CD4-positive, alpha-beta T cell (primary cell): ENCODE data around the gene FGR. TPM values are rescaled to one million over a fixed set of nuclear protein-coding genes. Genes with fewer than 3 reads are reported as not detected.

Experiments
- ATAC-seq: fragments of 200-7000 bp; cut with Tn5 transposase; one replicate; pipeline ENCODE4 v1.10.0; 2022; ENCODE audit warnings: mild to moderate bottlenecking; ENCODE audit not compliant: poor library complexity
- CTCF ChIA-PET: fragments of 350-600 bp; sonication (Branson Sonifier 250); formaldehyde crosslinking; loops from one replicate; lab custom pipeline; 2021; ENCODE audit warnings: antibody characterized with exemption, inconsistent platforms; lab: Charles Lee
- POLR2A ChIA-PET: fragments of 350-600 bp; sonication (Branson Sonifier 250); formaldehyde crosslinking; loops from one replicate; lab custom pipeline; 2021; ENCODE audit warnings: antibody characterized with exemption, inconsistent platforms; lab: Charles Lee
- DNase-seq, 14 experiments: peaks; one replicate each; pipeline ENCODE4 v3.0.0-alpha.2; 2013 to 2020; ENCODE audit warnings: mixed read lengths in 2 of 14
- H3K27ac ChIP-seq, 2 donors: one replicate each; pipeline versions ENCODE4 v1.5.1 to v1.7.0; 2013; ENCODE audit warnings: low read length in 2 of 2, low read depth in 1 of 2, mild to moderate bottlenecking in 1 of 2
- H3K27me3 ChIP-seq, 2 experiments: 1 replicate in 1 of 2; 2 replicates in 1 of 2; pipeline versions ENCODE4 v1.6.1 to v1.7.0; 2013; ENCODE audit warnings: low read length in 2 of 2, control low read depth in 1 of 2, mild to moderate bottlenecking in 1 of 2, moderate library complexity in 1 of 2; ENCODE audit not compliant: insufficient read depth in 2 of 2, control insufficient read depth in 1 of 2
- H3K36me3 ChIP-seq: one replicate; pipeline ENCODE4 v1.6.1; 2013; ENCODE audit warnings: low read length, control low read depth; ENCODE audit not compliant: insufficient read depth
- H3K4me1 ChIP-seq: one replicate; pipeline ENCODE4 v1.6.1; 2013; ENCODE audit warnings: low read length, control low read depth; ENCODE audit not compliant: insufficient read depth
- H3K4me3 ChIP-seq: one replicate; pipeline ENCODE4 v1.5.1; 2013; ENCODE audit warnings: mild to moderate bottlenecking, low read length, moderate library complexity
- H3K9me3 ChIP-seq, 2 experiments: 1 replicate in 1 of 2; 2 replicates in 1 of 2; pipeline versions ENCODE4 v1.6.1 to v1.7.0; 2013; ENCODE audit warnings: low read length in 2 of 2, mild to moderate bottlenecking in 2 of 2, control low read depth in 1 of 2, moderate library complexity in 1 of 2; ENCODE audit not compliant: control insufficient read depth in 1 of 2, insufficient read depth in 1 of 2
- H3K27ac Mint-ChIP-seq: one replicate; pipeline ENCODE4 v1.8.0; 2020; ENCODE audit warnings: mixed read lengths
- H3K27me3 Mint-ChIP-seq: one replicate; pipeline ENCODE4 v1.8.0; 2021; ENCODE audit warnings: mixed read lengths
- H3K36me3 Mint-ChIP-seq: one replicate; pipeline ENCODE4 v1.8.0; 2021; ENCODE audit warnings: low read depth, mixed read lengths
- H3K4me1 Mint-ChIP-seq: one replicate; pipeline ENCODE4 v1.8.0; 2021; ENCODE audit warnings: low read depth, mixed read lengths
- H3K4me3 Mint-ChIP-seq: one replicate; pipeline ENCODE4 v1.8.0; 2020; ENCODE audit warnings: mild to moderate bottlenecking, mixed read lengths
- H3K9me3 Mint-ChIP-seq: one replicate; pipeline ENCODE4 v1.8.0; 2020; ENCODE audit warnings: mixed read lengths
- intact Hi-C, 2 experiments: fragments of 100-400 bp; cut with DNase I in 1 of 2; cut with micrococcal nuclease in 1 of 2; formaldehyde crosslinking; loops; one replicate each; pipeline versions ENCODE4 v1.15.1 to v1.9.0; 2023 to 2025; cut with DNase I, micrococcal nuclease
- total RNA-seq, 174 experiments: library from RNA in 2 of 174; stranded (reverse) in 2 of 174; gene quantifications; one replicate each; pipeline ENCODE4 v1.2.3 and lab custom pipeline; 2021 to 2026
- TF ChIP-seq, protein P1 (sequence below): fragments of 200-600 bp; IDR thresholded peaks from one replicate; pipeline ENCODE4 v1.8.0; 2022; ENCODE audit warnings: antibody characterized with exemption, mild to moderate bottlenecking

The FGR gene
- total RNA-seq, 2 experiments from 2014 or later: 3.0 to 3.2 TPM

DNA sequence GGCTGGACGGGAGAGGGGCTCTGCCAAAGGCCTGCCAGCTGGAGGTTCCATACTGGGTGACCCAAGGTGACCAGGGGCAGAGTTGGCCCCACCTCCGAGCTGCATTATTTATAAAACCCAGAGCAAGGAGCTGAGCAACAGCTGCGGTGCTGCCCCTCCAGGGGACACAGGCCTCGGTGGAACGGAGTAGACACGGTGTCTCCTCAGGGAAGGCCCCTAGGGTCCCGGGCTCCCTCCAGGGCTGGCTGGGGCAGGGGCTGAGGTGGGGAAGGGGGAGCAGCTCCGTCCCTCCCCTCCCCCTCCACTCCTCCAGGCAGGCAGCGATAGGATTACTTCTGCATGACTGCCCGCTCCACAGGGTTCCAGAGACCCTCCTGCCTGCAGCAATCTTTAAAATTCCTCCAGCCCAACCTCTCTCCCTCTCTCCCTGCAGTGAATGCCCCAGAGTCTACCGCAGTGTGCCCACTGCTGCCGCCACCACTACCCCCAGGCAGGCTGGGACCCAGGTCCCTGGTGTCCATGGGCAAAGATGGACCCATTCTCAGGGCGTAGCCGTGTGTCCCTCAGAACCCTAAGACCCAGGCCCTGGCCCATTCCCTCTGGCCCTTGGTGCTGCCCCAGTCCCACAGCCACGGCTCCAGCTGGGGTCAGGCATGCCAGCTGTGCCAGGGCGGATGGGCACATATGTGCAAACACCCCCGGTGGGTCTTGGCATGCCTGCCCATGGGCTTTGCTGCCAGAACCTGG, 41.9 kb downstream of the FGR start:
- ATAC-seq: no peak
- H3K4me3 ChIP-seq: no peak overlapping the region
- H3K4me1 ChIP-seq: peaks cover 44% of the 10 kb centered on the region
- POLR2A ChIA-PET: no interaction called here
- H3K27me3 ChIP-seq: no peaks in the 10 kb centered on the region
- H3K27me3 Mint-ChIP-seq: no peaks in the 10 kb centered on the region
- no peaks in the 10 kb centered on the region for H3K9me3 Mint-ChIP-seq
- intact Hi-C loops: no loop called here
- no peaks in the 10 kb centered on the region for H3K4me1 Mint-ChIP-seq
- H3K36me3 ChIP-seq: peaks cover 13% of the 10 kb centered on the region
- DNase-seq: no peak
- H3K27ac Mint-ChIP-seq: no peak overlapping the region
- TF ChIP-seq, protein P1, sequence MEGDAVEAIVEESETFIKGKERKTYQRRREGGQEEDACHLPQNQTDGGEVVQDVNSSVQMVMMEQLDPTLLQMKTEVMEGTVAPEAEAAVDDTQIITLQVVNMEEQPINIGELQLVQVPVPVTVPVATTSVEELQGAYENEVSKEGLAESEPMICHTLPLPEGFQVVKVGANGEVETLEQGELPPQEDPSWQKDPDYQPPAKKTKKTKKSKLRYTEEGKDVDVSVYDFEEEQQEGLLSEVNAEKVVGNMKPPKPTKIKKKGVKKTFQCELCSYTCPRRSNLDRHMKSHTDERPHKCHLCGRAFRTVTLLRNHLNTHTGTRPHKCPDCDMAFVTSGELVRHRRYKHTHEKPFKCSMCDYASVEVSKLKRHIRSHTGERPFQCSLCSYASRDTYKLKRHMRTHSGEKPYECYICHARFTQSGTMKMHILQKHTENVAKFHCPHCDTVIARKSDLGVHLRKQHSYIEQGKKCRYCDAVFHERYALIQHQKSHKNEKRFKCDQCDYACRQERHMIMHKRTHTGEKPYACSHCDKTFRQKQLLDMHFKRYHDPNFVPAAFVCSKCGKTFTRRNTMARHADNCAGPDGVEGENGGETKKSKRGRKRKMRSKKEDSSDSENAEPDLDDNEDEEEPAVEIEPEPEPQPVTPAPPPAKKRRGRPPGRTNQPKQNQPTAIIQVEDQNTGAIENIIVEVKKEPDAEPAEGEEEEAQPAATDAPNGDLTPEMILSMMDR: no peak
- peaks cover 3% of the 10 kb centered on the region for H3K36me3 Mint-ChIP-seq
- H3K4me3 Mint-ChIP-seq: no peak overlapping the region
- CTCF ChIA-PET: interaction anchor here (1.2 kb wide), 1 partner anchor 24 kb away, joined by 3 read pairs; no protein-coding TSS in a partner anchor
- H3K9me3 ChIP-seq: no peaks in the 10 kb centered on the region
- H3K27ac ChIP-seq: no peak overlapping the region

DNA sequence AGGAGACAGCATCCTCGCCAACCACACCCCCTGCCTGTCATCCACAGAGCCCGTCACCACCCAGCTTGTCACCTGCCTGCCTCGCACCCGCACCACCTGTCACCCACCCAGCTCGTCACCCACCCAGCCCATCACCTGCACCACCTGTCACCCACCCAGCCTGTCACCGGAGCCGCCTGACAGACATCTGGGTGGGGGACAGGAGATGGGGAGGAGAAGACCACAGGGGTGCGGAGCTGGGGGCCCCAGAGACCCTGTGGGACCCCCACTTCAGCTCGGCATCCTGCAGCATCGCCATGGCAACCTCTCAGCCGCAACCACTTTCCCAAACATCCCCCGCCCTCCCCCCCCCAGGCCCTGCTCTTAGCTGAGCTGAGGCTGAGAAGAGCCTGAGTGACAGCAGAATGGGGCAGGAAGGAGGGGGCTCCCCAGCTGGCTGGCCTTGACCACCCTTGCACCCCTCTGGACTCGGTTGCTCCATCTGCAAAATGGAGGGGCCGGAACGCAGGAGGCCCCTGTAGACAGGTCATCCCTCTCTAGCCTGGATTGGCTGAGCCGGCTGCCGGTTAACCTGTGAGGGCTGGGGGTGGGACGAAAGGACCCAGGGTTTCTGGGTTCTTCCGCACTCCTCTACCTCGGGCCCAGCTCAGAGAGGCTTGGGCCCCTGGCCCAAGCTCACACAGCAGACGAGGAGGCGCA, 42.6 kb downstream of the FGR start:
- peaks cover 3% of the 10 kb centered on the region for H3K36me3 Mint-ChIP-seq
- H3K4me1 Mint-ChIP-seq: no peaks in the 10 kb centered on the region
- Histone ChIP-seq H3K27ac (no peak overlapping the region), H3K4me3 (no peak overlapping the region), H3K4me1 (peaks cover 37% of the 10 kb centered on the region), H3K9me3 (no peaks in the 10 kb centered on the region), H3K36me3 (peaks cover 13% of the 10 kb centered on the region), H3K27me3 (no peaks in the 10 kb centered on the region)
- ChIA-PET POLR2A (no interaction called here), CTCF (interaction anchor here (1.2 kb wide), 1 partner anchor 24 kb away, joined by 3 read pairs; no protein-coding TSS in a partner anchor)
- intact Hi-C loops: no loop called here
- TF ChIP-seq, protein P1: no peak
- H3K27ac Mint-ChIP-seq: no peak overlapping the region
- ATAC-seq (no peak), DNase-seq (no peak)
- H3K9me3 Mint-ChIP-seq: no peaks in the 10 kb centered on the region
- H3K27me3 Mint-ChIP-seq: no peaks in the 10 kb centered on the region
- no peak overlapping the region for H3K4me3 Mint-ChIP-seq

DNA sequence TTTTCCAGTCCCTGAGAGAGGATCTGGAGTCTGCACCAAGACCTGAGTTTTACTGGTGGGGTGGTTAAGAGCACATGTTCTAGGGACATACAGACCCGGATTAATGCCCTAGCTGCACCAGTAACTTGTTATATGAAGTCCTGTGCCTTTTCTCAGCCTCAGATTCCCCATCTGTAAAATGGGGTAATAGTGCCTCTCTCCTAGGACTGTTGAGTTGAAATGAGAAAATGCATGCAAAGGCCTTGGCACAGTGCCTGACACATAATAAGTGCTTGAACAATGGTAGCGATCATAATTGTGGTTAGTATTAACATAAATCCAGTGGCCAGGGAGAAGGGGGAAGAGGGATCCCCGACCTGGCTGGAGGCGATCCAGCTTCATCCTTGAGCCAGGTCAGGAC, 43.4 kb downstream of the FGR start:
- H3K27me3 Mint-ChIP-seq: no peaks in the 10 kb centered on the region
- Histone ChIP-seq H3K4me1 (peaks cover 30% of the 10 kb centered on the region), H3K4me3 (no peak overlapping the region), H3K27me3 (no peaks in the 10 kb centered on the region), H3K36me3 (peaks cover 13% of the 10 kb centered on the region), H3K27ac (no peak overlapping the region), H3K9me3 (no peaks in the 10 kb centered on the region)
- ChIA-PET POLR2A (no interaction called here), CTCF (interaction anchor here (1.2 kb wide), 1 partner anchor 23 kb away, joined by 3 read pairs; no protein-coding TSS in a partner anchor)
- H3K36me3 Mint-ChIP-seq: peaks cover 3% of the 10 kb centered on the region
- no peaks in the 10 kb centered on the region for H3K4me1 Mint-ChIP-seq
- TF ChIP-seq, protein P1: no peak
- H3K4me3 Mint-ChIP-seq: no peak overlapping the region
- intact Hi-C loops: no loop called here
- no peak overlapping the region for H3K27ac Mint-ChIP-seq
- DNase-seq (no peak), ATAC-seq (no peak)
- no peaks in the 10 kb centered on the region for H3K9me3 Mint-ChIP-seq
